ENCODE data around the gene ADGRA1. TPM values are rescaled to one million over a fixed set of nuclear protein-coding genes. Genes with fewer than 3 reads are reported as not detected.
"Not testable (repeated sequence)": the region's sequence is repeated elsewhere in the genome, so short reads cannot be mapped to it uniquely, and the experiment has no call there.

The ADGRA1 gene
- polyA plus RNA-seq, 3 donors, result 1.3 to 2.4 (median 1.9) TPM

GRCh38 chr10:133127291-133128125 lies 39.8 kb downstream of the ADGRA1 start:
- DNase-seq, result no peak

GRCh38 chr10:133128126-133129070 lies 40.7 kb downstream of the ADGRA1 start:
- no peak for DNase-seq

DNA sequence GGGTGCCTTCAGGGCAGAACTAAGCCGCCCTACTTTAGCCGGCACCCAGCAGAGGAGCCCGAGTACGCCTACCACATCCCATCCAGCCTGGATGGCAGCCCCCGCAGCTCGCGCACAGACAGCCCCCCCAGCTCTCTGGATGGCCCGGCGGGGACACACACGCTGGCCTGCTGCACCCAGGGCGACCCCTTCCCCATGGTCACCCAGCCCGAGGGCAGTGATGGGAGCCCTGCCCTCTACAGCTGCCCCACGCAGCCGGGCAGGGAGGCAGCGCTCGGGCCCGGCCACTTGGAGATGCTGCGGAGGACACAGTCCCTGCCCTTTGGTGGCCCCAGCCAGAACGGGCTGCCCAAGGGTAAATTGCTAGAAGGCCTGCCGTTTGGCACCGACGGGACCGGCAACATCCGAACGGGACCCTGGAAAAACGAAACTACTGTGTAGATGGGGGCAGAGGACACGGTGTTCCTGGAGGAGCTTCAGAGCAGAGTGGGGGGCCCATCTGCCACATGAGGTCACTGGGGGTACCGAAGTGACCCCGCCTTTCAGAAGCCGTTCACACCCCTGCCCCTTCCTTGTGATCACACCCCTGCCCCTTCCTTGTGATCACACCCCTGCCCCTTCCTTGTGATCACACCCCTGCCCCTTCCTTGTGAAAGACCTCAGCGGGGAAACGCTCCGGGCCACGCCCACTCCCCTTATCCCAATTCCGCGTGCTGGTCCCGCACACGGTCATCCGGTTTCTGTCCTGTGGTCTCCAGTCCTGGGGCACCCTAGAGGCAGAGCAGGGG lies 41.5 kb downstream of the ADGRA1 start:
- no peak for DNase-seq

DNA sequence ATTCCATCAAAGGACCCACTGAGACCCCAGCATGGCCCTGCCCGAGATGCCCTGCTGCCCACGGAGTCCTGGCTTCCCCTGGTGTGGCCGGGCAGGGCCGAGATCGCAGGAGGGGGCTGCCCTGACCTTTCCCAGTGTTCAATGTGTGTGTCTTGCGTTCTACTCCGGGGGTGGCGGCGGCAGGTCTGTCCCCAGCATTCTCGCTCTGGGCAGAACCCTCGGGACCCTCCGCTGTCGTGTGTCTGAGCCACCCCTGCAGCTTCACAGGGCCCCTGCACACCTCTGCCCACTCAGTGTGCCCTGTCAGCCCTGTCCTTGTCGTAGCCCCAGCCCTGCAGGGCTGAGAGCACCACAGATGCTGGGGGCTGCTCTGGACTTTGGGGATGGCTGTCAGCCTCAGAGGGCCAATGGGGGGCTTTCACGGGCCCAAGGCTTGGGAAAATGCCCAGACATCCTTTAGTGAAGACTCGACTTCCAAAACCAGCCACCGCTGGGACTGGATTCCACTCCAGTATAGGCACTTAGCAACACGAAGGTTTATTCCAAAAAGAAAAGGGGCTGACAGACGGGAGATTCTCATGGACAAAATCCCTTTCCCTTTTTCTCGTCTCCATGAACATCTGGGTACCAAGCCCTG lies 42.3 kb downstream of the ADGRA1 start:
- no peak for DNase-seq

DNA sequence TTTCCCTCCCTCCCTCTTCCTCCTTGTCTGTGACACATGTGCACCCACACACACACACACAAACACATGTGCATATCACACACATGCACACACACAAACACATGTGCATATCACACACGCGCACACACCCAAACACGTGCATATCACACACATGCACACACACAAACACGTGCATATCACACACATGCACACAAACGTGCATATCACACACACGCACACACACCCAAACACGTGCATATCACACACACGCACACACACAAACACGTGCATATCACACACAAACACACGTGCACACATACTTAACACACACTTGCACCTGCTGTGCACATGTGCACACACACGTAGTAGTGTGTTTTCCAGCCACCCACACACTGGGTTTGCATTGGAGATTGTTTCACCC lies 42.9 kb downstream of the ADGRA1 start:
- no peak for DNase-seq

DNA sequence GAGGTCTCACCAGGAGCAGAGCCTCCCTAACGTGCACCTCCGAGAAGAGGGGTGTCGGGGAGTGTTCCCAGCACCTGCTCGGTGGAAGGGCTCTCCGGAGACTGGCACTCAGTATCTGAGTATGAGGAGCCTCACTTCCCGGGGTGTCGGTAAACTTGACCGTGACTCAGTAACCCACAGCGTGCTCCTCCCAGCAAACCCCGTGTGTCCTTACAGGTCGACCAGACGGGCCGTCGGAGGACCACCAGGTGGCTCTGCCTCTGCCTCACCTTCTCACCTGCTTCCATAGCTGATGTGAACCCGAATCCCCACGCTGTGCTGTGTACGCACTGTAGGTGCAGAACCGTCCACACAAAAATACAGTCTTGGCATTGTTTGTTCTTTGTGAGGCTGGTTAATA lies 43.3 kb downstream of the ADGRA1 start:
- DNase-seq, result no peak

DNA sequence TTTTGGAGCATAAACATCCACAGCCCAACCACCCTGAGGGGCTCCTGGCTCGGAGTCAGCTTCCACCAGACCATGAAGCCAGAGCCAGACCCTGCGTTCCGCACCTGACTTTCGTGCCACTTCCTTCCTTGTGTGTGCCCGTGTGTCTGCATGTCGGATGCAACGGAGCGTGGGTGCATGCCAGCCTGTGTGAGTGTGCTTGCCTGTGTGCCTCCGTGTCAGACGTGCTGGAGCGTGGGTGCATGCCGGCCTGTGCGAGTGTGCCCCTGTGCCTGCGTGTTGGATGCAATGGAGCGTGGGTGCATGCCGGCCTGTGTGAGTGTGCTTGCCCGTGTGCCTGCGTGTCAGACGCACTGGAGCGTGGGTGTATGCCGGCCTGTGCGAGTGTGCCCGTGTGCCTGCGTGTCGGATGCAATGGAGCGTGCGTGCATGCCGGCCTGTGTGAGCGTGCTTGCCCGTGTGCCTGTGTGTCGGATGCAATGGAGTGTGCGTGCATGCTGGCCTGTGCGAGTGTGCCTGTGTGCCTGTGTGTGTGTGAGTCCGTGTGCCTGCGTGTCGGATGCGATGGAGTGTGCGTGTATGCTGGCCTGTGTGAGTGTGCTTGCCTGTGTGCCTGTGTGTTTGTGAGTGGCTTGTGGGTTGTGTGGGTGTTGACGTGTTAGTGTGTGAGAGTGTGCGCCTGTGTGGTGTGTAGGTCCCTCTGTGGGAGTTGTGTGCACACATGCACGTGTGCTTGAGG lies 44.2 kb downstream of the ADGRA1 start:
- DNase-seq, result peak; percentile 74

DNA sequence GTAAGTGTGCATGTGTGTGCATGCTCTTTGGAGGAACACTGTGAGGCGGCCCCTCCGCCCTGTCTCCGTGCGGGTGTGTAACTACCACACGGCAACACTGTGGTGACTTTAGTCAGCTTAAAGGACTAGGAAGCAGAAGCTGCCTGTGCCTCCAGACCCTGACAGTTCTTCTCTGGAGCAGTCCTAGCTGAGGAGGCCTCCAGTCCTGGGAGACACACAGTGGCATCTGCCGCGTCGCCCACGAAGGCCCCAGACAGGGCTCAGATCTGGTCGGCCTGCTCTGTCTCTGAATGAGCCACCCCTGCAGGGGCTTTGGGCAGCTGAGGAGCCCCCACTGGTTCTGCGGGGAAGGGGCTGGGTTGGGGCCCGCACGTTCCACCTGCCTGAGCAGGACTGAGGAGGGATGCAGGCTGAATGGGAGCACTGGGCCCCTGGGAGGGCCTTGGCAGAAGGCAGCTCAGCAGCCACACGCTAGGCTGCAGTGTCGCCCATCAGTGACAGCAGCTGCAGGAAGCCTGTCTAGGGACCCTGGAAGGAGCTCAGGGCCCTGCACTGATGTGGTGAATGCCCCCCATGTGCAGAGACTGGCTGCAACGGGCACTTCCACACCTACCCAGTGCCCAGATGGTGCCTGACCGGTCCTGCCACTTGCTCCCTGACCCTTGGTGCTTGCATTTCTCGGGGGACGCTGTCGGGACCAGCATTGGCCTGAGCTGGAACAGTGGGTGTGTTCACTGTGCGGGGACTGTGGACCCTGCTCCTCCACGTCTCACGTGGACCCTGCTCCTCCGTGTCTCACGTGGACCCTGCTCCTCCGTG lies 45.0 kb downstream of the ADGRA1 start:
- no peak for DNase-seq

DNA sequence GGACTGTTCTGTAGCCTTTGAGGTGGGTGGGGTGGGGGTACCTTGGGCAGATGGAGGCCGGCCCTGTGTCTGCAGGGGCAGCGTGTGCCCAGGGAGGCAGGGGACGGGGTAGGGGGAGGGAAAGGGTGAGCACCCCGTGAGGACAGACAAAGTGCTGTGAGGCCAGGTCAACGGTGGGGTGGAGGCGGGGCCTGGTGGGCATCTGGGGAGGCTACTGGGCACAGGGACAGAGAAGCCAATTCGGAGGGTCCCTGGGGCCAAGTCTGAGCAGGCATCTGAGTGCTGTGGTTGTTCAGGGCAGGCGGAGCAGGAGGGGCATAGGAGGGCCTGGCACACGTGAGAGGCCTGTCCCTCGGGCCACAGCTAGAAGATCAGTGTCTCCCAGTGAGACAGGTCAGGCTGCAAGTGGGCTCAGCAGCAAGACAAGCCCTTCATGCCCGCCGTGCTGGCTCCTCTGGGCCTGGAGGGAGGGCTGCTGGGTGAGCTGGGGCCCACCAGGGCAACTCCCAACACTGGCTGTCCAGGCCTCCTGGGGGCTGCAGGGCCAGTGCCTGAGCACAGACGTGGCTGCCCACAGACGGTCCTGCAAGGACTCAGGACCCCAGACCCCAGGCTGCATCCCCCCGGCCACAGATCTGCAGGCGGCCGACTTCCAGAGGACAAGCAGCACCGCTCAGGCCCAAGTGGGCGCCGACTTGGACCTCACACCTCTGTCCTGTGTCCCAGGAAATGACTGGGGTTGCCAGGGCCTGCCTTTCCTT lies 45.9 kb downstream of the ADGRA1 start:
- DNase-seq, result no peak

- no peak for DNase-seq
These were observed 46.8 kb downstream of the ADGRA1 start for GRCh38 chr10:133134411-133135115.

DNA sequence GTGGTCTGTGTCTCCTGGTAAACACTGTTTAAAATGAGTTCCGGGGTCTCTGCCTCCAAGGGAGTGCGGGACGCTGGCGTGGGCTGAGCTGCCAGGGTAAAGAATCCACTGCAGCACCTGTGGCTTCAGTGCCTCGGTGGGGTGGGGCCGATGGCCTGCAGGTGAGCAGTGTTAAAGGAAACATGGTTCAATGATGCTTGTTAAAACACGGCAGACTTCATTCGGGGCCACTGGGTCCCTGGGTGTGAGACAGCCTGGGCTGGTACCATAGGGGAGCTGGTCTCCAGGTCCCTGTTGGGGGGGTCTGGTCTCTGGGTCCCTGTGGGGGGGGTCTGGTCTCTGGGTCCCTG lies 47.4 kb downstream of the ADGRA1 start:
- no peak for DNase-seq

DNA sequence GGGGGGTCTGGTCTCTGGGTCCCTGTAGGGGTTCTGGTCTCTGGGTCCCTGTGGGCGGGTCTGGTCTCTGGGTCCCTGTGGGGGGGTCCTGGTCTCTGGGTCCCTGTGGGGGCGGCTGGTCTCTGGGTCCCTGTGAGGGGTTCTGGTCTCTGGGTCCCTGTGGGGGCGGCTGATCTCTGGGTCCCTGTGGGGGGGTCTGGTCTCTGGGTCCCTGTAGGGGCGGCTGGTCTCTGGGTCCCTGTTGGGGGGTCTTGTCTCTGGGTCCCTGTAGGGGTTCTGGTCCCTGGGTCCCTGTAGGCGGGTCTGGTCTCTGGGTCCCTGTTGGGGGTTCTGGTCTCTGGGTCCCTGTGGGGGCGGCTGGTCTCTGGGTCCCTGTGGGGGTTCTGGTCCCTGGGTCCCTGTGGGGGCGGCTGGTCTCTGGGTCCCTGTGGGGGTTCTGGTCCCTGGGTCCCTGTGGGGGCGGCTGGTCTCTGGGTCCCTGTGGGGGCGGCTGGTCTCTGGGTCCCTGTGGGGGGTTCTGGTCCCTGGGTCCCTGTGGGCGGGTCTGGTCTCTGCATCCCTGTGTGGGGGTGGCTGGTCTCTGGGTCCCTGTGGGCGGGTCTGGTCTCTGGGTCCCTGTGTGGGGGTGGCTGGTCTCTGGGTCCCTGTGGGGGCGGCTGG lies 49.9 kb downstream of the ADGRA1 start:
- DNase-seq, result not testable (repeated sequence)

GRCh38 chr10:133139551-133140065 lies 51.9 kb downstream of the ADGRA1 start:
- no peak for DNase-seq

DNA sequence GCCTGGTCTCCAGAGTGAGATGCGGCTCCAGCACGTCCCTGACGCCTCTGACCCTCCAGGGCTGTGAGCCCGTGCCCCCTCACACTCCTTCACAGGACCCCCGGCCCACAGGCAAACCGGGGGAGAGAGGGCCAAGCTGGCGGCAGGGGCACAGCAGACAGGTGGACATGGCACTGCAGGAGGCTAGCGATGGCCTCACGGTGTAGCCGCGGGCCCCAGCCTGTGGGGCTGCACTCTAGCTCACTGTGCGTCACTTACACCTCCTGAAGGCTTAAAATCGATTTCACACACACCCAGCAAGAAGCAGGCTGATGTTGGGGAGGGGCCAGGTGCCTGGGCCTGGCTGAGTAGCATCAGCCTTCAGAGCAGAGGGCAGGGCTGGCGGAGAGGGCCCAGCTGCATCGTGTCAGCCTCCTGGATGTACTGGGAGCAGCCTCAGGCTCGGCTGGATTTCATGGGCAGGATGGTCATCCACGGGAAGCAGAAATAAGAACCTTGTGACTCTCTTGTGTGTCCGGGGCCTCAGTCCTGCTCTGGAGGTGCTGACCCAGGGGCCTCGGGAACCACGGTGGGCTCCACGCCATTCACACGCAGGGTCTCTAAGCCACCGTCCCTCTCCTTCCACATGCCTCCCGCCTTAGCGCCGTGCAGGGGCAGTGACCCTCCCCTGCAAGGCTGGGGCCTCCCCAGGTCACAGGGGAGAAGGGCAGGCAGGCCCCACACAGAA lies 52.9 kb downstream of the ADGRA1 start:
- DNase-seq, result no peak

DNA sequence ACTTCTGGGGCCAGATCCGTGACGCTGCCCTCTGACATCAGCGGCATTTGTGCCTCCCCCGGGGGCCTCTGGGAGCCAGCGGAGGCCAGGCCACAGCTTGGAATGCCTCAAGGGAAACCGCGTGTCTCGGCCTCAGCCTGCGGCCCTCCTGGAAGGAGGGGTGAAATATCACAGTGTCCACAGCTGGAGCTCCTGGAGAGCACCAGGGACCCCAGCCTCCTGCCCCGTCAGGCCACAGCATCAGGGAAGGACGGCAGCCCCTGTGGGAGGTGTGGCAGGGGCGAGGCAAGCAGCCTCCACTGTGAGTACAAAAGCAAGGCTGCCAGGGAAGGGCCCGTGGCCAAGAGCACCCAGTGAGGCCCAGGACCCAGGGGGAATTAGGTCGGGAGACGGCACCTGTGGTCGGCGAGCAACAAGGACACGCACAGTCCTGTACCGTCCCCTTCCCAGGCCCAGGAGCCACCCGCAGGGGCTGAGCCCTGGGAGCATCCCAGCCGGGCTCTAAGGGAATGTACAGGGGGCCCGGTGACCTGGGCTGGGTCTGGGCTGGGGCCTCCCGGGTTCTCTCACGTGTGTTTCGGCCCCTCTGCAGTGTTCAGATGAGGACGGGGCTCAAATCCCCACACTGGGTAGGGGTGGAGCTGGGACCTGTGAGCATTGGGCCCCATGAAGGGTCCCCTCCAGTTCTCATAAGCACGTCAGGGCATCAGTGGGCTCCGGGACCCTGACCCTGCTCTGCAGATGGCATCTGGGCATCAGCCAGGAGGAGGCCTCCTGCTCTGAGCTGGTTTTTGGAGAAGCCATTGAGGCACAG lies 53.6 kb downstream of the ADGRA1 start:
- DNase-seq, result no peak

GRCh38 chr10:133141958-133142340 lies 54.2 kb downstream of the ADGRA1 start:
- DNase-seq, result no peak

All from renal pelvis (tissue), 4 donors.